GM21619 (cell line): ENCODE results near the gene JMJD4.

Experiments used
- ATAC-seq: cut with Tn5 transposase; IDR thresholded peaks from one replicate; pipeline ENCODE4 v1.9.1; 2021; ENCODE audit not compliant: unreplicated experiment

The JMJD4 gene

DNA sequence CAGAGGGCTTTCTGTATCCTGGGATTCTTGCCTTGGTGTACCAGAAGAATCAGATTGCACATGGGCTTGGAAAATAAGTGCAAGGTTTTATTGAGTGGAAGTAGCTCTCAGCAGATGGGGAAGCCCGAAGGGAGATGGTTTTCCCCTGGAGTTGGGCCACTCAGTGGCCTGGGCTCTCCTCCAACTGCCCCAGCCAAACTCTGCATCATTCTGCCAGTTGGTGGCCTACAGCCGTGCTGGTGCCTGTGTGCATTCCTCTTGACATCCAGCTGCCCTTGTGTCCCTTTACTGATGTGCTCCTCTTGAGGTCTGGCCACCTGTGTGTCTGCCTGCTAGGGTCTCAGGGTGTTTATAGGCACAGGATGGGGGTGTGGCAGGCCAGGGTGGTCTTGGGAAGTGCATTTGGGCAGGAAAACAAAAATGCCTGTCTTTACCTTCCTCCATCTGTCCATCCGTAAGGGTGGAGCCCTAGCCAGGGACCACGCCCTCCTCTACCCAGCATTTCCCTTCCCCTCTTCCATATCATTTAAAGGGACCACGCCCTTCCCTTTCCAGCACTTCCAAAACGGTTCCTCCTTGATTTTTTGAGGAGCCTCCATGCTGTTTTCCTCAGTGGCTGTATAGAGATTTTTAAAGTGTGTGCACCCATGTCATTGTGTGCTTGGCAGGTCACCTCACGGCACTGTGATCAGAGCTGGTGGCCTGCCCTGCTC, 19.1 kb upstream of the JMJD4 start:
- ATAC-seq = no peak

DNA sequence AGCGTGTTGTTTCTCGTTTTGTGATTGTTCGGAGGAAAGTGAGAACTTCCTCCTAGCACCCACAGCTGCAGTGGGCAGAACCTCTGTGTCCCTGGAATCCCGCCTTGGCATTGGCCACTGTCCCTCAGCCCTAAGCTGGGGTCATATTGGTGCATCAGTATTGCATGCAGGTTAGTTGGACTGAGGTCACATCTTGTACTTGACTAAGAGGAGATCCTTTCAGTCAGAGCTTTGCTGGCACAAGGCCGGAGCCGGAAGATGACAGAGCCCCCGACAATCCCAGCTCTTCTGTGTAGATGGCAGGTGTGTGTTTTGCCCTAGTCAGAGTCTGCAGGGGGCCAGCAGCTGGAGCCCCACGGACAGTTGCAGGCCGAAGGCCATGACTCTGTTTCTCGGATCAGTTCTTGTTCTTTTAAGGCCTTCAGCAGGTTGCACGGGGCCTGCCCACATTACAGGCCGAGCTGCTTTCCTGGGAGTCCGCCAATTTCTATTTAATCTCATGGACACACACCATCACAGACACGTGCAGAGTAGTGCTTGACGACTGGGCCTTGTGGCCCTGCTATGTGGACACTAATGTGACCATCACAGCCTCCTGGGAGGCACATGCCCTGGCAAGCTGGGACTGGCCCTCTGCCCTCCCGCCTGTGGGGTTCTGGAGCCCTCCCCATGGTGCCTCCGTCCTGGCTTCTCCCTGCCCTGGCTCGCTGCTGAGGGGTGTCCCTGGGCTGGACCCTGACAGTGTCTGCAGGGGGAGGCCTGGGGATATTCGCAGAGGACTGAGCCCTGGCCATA, 15.0 kb upstream of the JMJD4 start:
- ATAC-seq = no peak

GRCh38 chr1:227749225-227749624, 14.1 kb upstream of the JMJD4 start:
- no peak for ATAC-seq

GRCh38 chr1:227748496-227749182, 13.5 kb upstream of the JMJD4 start:
- ATAC-seq = no peak

DNA sequence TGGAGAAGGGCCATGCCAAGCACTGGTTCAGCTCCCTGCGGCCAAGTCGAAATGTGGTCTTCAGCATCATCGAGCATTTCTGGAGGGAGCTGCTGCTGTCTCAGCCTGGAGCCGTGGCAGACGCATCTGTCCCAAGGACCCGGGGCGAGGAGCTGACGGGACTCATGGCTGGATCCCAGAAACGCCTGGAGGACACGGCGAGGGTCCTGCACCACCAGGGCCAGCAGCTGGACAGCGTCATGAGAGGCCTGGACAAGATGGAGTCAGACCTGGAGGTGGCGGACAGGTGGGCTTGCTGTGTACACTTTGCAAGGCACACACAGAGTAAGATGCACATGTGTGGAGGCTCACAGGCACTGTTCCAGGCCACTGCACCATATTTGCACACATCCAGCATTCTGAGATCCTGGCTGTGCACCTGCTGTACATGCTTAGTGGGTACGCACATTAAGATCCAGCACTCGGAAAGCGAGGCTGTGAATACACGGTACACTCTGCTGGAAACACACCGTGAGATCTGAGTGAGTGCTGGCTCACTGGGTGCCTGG, 12.9 kb upstream of the JMJD4 start:
- no peak for ATAC-seq

DNA sequence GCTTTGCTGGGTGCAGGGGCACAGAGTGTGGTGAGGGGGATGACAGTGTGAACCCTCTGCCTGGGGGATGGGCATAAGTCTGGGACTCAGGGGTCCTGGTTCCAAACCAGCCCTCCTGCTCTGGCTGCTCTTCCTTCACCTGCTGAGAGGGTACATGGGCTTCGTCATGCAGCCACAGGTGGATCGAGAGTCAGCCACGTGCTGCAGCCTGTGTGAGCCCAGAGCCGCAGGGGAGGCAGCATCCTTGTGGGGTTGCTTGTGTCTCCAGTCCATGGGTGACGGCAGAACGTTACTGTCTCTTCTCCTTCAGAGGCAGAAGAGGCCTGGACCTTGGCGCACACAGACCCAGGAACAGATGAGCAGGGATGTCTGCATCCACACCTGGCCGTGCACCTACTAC, 12.3 kb upstream of the JMJD4 start:
- no peak for ATAC-seq

GRCh38 chr1:227746676-227747075, 11.6 kb upstream of the JMJD4 start:
- ATAC-seq = no peak

DNA sequence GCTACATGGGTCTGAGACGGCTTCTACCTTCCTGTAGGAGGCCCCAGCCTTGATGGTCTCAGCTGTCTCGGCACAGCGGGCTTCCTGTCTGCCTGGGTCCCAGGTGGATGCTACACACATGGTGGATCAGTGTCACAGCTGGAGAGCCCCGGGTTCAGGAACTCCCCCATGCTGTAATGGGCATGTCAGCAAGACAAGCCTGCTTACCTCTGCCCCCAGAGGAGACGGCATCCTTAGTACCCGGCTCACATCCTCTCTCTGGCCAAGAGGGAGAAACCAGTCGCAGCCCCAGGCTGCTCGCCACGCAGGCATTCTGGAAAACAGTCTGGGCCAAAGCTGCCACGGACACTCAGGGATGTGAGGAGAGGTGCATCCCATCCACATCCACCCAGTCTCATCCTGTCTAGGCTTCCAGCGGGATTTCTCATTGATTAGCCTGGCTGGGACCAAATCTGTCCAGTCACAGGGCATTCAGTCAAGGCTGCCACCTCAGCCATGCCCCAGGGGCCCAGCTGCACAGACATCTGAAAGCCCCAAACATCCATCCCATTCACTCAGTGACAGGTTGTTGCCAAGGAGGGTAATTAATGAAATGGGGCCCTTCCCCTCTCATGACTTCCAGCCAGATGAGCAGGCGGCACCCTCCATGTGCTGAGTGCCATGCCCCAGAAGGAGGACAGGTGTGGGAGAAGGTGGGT, 10.6 kb upstream of the JMJD4 start:
- ATAC-seq = no peak

DNA sequence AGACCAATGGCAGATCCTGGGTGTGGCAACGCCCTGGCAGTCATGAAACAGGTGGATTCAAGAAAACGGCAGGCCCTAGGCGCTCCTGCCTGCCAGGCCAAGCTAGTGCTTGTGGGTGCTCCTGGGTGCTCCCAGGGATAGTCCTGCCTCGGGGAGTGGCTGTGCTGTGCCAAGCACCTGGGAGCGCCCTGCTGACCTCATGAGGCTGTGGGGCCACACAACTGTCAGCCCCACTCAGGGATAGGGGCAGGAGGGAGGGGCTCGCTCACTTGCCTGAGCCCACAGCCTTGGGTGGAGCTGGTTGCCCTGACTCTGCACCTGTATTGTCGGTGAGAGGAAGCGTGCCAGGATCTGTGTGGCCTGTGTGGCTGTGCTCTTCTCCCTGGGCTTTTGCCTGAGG, 9.6 kb upstream of the JMJD4 start:
- no peak for ATAC-seq

DNA sequence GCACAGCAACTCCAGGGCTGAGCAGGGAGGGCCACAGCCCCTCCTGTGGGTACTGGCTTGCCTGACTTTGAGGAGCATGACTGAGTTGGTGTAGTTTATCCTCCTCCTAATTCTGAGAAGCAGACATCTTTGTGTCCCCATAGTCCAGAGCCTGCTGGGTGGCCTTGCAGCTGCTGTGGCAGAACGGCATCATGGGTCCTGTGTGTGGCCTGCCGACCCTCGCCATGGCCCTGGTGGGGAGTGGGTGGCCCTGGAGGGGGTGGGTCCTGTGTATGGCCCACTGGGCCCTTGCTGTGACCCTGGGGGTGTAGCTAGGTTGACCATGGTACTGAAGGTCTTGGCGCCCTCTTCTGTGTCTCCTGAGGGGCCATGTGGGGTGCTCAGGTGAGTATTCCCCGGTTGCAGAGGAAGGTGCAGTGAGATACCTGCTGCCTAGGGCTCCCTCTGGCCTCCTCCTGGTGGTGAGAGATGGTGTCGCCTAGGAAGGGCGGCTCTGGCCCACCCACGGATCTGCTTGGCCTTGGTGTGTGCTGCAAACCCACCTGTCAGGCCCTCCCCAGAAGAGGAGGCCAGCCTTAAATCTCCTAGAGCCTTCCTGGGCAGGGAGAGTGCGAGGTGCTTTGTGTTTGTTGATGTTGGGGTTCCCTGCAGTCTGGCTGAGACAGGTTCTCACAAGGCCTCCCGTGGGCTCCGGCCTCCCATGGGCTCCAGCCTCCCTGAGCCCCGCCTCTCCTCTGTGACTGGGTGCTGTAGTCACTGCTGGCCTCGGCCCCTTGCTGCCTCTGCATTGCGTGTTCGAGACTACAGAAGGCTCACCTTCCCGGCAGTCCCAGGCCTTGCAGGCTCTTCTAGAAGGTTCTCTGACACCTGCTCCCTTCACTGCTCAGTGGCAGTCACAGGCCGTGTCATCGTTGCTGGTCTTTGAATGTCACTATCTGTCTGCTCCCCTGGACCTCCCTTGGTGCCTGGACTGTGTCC, 7.9 kb upstream of the JMJD4 start:
- ATAC-seq = no peak

DNA sequence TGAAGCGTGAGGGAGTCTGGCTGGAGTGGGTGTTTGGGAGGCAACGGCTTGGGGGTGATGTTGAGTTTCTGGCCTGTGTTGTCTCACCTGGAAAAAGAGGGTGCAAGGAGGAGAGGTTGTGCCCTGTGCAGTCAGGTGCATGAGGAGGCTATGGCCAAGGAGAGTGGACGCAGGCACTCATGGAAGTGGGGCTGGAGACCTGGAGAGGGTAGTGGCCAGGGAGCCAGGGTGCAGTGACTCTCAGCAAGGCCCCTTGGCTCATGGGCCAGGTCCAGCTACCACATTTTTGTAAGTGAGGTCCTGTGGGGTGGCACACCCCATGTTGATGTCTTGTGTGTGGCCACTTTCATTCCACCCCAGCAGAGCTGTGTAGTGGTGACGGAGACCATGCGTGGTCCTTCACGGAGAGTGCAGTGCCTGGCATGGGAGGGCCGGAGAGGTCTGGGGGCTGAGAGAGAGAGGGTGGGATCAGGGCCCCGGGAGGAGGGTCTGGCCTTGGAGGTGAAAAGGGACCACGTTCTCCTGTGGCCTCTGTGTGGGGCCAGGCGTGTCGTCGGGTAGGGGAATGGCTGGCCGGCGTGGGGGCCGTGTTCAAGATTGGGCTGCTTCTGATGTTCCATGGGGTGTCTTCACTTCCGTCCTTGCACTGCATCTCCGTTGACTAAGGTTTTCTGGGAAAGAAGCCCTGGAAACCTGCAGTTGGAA, 6.2 kb upstream of the JMJD4 start:
- no peak for ATAC-seq

- ATAC-seq = no peak
These were observed 5.4 kb upstream of the JMJD4 start for GRCh38 chr1:227740401-227740960.

GRCh38 chr1:227739636-227740035, 4.5 kb upstream of the JMJD4 start:
- no peak for ATAC-seq

GRCh38 chr1:227738820-227739219, 3.7 kb upstream of the JMJD4 start:
- no peak for ATAC-seq

DNA sequence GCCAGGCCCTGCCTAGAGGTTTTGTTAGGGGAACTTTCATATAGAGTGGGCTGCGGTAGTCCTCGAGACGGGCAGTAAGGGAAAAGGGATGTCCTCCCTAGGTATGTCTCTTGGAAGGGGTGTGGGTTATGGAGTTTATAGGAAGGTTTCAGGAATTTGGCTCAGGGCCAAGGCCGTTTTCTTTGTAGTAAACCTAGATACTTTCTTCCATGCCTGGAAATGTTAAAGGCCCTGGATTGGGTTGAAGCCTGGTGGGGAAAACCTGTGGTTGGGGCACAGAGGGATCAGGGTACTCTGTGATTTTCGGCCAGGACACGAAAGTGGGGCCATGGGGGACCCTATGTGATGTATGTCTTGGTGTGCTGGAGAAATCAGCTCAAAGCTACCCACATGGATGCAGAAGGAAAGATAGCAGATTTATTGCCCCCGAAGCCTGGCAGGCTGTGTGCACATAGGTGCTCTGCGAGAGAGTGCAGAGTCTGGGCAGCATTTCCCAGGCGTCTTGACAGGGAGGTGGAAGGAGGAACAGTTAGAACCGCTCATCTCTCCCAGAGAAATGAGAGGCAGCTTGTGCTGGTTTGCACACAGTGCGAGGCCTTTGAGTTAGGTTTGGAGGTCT, 1.8 kb upstream of the JMJD4 start:
- ATAC-seq = no peak

- ATAC-seq = no peak
These were observed 610 bp upstream of the JMJD4 start for GRCh38 chr1:227735539-227736285.

DNA sequence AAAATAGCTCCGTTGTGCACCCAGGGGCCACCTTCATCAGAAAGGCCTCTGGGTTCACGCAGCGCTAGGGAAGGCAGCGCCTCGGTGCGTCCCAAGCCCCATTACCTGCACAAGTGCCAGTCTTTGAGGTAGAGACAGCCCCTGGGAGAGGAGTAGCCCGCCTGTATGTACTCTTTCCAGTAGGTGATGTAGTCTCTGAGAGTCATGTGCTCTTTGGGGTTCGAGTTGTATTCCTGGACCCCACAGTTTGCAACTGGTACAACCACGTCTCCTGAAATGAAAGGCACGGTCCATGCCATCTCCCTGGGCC, 601 bp downstream of the JMJD4 start:
- peak; percentile 6 for ATAC-seq
